H1 (cell line): ENCODE results near the gene NKG7. TPM values are rescaled to one million over a fixed set of nuclear protein-coding genes. Genes with fewer than 3 reads are reported as not detected.

Experiments
- CTCF ChIA-PET: fragments of 300-600 bp; sonication (Branson Sonifier 250); formaldehyde crosslinking; loops from one replicate; lab custom pipeline; 2021; ENCODE audit not compliant: partially characterized antibody; lab: Charles Lee
- POLR2A ChIA-PET: fragments of 300-600 bp; sonication (Branson Sonifier 250); formaldehyde crosslinking; loops from one replicate; lab custom pipeline; 2021; ENCODE audit warnings: inconsistent platforms; ENCODE audit not compliant: partially characterized antibody; lab: Charles Lee
- DNase-seq, 2 experiments: peaks; one replicate each; pipeline versions ENCODE4 v3.0.0 to v3.0.0-alpha.2; 2010 to 2022; ENCODE audit warnings: low spot score in 2 of 2, low read depth in 1 of 2, mixed read lengths in 1 of 2
- FAIRE-seq: peaks from 2 replicates; lab custom pipeline; 2011; peaks lifted over from hg19 to GRCh38; lab: Jason Lieb, UNC
- H2AFZ ChIP-seq: 2 replicates; pipeline ENCODE4 v1.8.1; 2012; ENCODE audit warnings: low read length, inconsistent platforms
- H2AK5ac ChIP-seq: 2 replicates; pipeline ENCODE4 v1.6.1; 2013; ENCODE audit warnings: low read depth, low read length
- H2BK120ac ChIP-seq: replicated peaks from 2 replicates; pipeline ENCODE3; 2013; ENCODE audit warnings: low read depth, low read length, inconsistent platforms
- H2BK12ac ChIP-seq: 2 replicates; pipeline ENCODE4 v1.6.1; 2013; ENCODE audit warnings: low read depth, low read length
- H2BK15ac ChIP-seq: 2 replicates; pipeline ENCODE4 v1.6.1; 2013; ENCODE audit warnings: low read length
- H2BK20ac ChIP-seq: 2 replicates; pipeline ENCODE4 v1.6.1; 2013; ENCODE audit warnings: low read length
- H2BK5ac ChIP-seq: 2 replicates; pipeline ENCODE4 v1.6.1; 2013; ENCODE audit warnings: low read depth, low read length
- H3K14ac ChIP-seq: 2 replicates; pipeline ENCODE4 v1.6.1; 2013; ENCODE audit warnings: inconsistent platforms; ENCODE audit not compliant: insufficient read length
- H3K18ac ChIP-seq: 2 replicates; pipeline ENCODE4 v1.6.1; 2013; ENCODE audit warnings: low read length; ENCODE audit errors: extremely low read depth
- H3K23ac ChIP-seq: 2 replicates; pipeline ENCODE4 v1.6.1; 2013; ENCODE audit warnings: inconsistent platforms; ENCODE audit not compliant: insufficient read length
- H3K23me2 ChIP-seq: 2 replicates; pipeline ENCODE4 v1.6.1; 2013; ENCODE audit warnings: low read depth, low read length
- H3K27ac ChIP-seq: 2 replicates; pipeline ENCODE4 v1.6.1; 2011; ENCODE audit warnings: low read depth, low read length, inconsistent platforms
- H3K27me3 ChIP-seq, 4 experiments: replicated peaks in 1 of 4; 1 replicate in 1 of 4; 2 replicates in 3 of 4; pipeline versions ENCODE4 v1.6.1 to v1.8.1; 2011 to 2013; ENCODE audit warnings: low read length in 3 of 4, mild to moderate bottlenecking in 3 of 4, inconsistent platforms in 2 of 4, mixed read lengths in 2 of 4, moderate library complexity in 1 of 4; ENCODE audit not compliant: control insufficient read depth in 3 of 4, insufficient read depth in 3 of 4; ENCODE audit errors: extremely low read depth in 1 of 4
- H3K36me3 ChIP-seq, 4 experiments: 2 replicates each; pipeline versions ENCODE4 v1.6.1 to v1.8.1; 2011 to 2013; ENCODE audit warnings: mild to moderate bottlenecking in 4 of 4, low read length in 3 of 4, moderate library complexity in 2 of 4, control low read depth in 1 of 4, inconsistent platforms in 1 of 4; ENCODE audit not compliant: insufficient read depth in 4 of 4, control insufficient read depth in 2 of 4
- H3K4ac ChIP-seq: replicated peaks from 2 replicates; pipeline ENCODE3; 2013; ENCODE audit warnings: low read length, low read depth, mixed read lengths, inconsistent platforms; ENCODE audit not compliant: insufficient read length
- H3K4me1 ChIP-seq, 4 experiments: replicated peaks in 1 of 4; 1 replicate in 1 of 4; 2 replicates in 3 of 4; pipeline versions ENCODE4 v1.6.1 to v1.8.1; 2011 to 2013; ENCODE audit warnings: low read length in 3 of 4, inconsistent platforms in 2 of 4, mixed read lengths in 1 of 4; ENCODE audit not compliant: insufficient read depth in 4 of 4, control insufficient read depth in 3 of 4
- H3K4me2 ChIP-seq, 2 experiments: 2 replicates each; pipeline versions ENCODE4 v1.6.1 to v1.8.1; 2011 to 2013; ENCODE audit warnings: low read depth in 2 of 2, low read length in 2 of 2, control low read depth in 1 of 2, inconsistent platforms in 1 of 2, mild to moderate bottlenecking in 1 of 2; ENCODE audit not compliant: insufficient read depth in 1 of 2
- H3K4me3 ChIP-seq, 4 experiments: fragments of 200-600, 300-600 bp in 1 of 4; sonication (generic), shearing (Covaris generic), sonication (Bioruptor Twin) in 1 of 4; 2 replicates each; pipeline versions ENCODE4 v1.5.1 to v1.8.1; 2011 to 2016; ENCODE audit warnings: low read length in 4 of 4, low read depth in 3 of 4, control low read depth in 2 of 4, inconsistent platforms in 2 of 4, mild to moderate bottlenecking in 2 of 4, mixed read lengths in 1 of 4, moderate library complexity in 1 of 4; ENCODE audit not compliant: insufficient read depth in 2 of 4; ENCODE audit errors: extremely low read depth in 1 of 4
- H3K56ac ChIP-seq: replicated peaks from 2 replicates; pipeline ENCODE3; 2013; ENCODE audit warnings: low read depth, mild to moderate bottlenecking, mixed read lengths, low read length, inconsistent platforms; ENCODE audit not compliant: insufficient read length
- H3K79me1 ChIP-seq: 2 replicates; pipeline ENCODE4 v1.6.1; 2013; ENCODE audit warnings: low read depth, low read length, control low read depth
- H3K79me2 ChIP-seq, 2 experiments: 2 replicates each; pipeline versions ENCODE4 v1.6.1 to v1.8.1; 2012 to 2013; ENCODE audit warnings: low read length in 2 of 2, mild to moderate bottlenecking in 2 of 2, inconsistent platforms in 1 of 2; ENCODE audit not compliant: insufficient read depth in 2 of 2, control insufficient read depth in 1 of 2
- H3K9ac ChIP-seq, 4 experiments: replicated peaks in 1 of 4; 1 replicate in 1 of 4; 2 replicates in 3 of 4; pipeline versions ENCODE4 v1.6.1 to v1.8.1; 2011 to 2013; ENCODE audit warnings: low read depth in 3 of 4, low read length in 3 of 4, control low read depth in 2 of 4, mild to moderate bottlenecking in 2 of 4, moderate library complexity in 2 of 4, inconsistent platforms in 1 of 4; ENCODE audit errors: extremely low read depth in 1 of 4
- H3K9me3 ChIP-seq, 2 experiments: 2 replicates each; pipeline versions ENCODE4 v1.6.1 to v1.8.1; 2012 to 2013; ENCODE audit warnings: mild to moderate bottlenecking in 2 of 2, moderate library complexity in 2 of 2, control low read depth in 1 of 2, inconsistent platforms in 1 of 2, low read depth in 1 of 2, low read length in 1 of 2, mixed read lengths in 1 of 2; ENCODE audit not compliant: insufficient read depth in 2 of 2
- H4K20me1 ChIP-seq, 2 experiments: replicated peaks in 1 of 2; 2 replicates each; pipeline versions ENCODE3 to v1.8.1; 2011 to 2013; ENCODE audit warnings: inconsistent platforms in 2 of 2, low read length in 2 of 2, mild to moderate bottlenecking in 1 of 2; ENCODE audit not compliant: insufficient read depth in 2 of 2, control insufficient read depth in 1 of 2
- H4K5ac ChIP-seq: 2 replicates; pipeline ENCODE4 v1.6.1; 2013; ENCODE audit warnings: low read length, low read depth, mixed read lengths, inconsistent platforms; ENCODE audit not compliant: insufficient read length
- H4K8ac ChIP-seq: 2 replicates; pipeline ENCODE4 v1.8.0; 2013; ENCODE audit warnings: mild to moderate bottlenecking, moderate library complexity, low read length, inconsistent platforms; ENCODE audit not compliant: insufficient read depth; ENCODE audit errors: extremely low read depth
- H4K91ac ChIP-seq: replicated peaks from 2 replicates; pipeline ENCODE3; 2013; ENCODE audit warnings: low read length, mixed read lengths, inconsistent platforms; ENCODE audit not compliant: insufficient read length
- BRCA1 ChIP-seq: IDR thresholded peaks from 2 replicates; pipeline ENCODE4 v1.6.1; 2012; ENCODE audit warnings: low read depth, low read length, improper control_type of control experiment
- CHD2 ChIP-seq: IDR thresholded peaks from 2 replicates; pipeline ENCODE4 v1.6.1; 2012; ENCODE audit warnings: low read length, improper control_type of control experiment
- CREB1 ChIP-seq: IDR thresholded peaks from 2 replicates; pipeline ENCODE4 v1.6.1; 2012; ENCODE audit warnings: inconsistent platforms
- JUND ChIP-seq: IDR thresholded peaks from 2 replicates; pipeline ENCODE4 v1.6.1; 2011; ENCODE audit warnings: mild to moderate bottlenecking, improper control_type of control experiment, low read length
- RNF2 ChIP-seq: fragments of 200-900, 300-1000 bp; sonication (generic); IDR thresholded peaks from 2 replicates; pipeline ENCODE4 v1.7.1; 2016; ENCODE audit warnings: borderline replicate concordance, low read depth, mild to moderate bottlenecking, antibody characterized with exemption, low read length; ENCODE audit not compliant: poor library complexity, severe bottlenecking; ENCODE audit errors: missing control alignments
- SP1 ChIP-seq: IDR thresholded peaks from 2 replicates; pipeline ENCODE4 v1.6.1; 2011; ENCODE audit warnings: low read depth, low read length
- SP4 ChIP-seq: IDR thresholded peaks from 2 replicates; pipeline ENCODE4 v1.6.1; 2012; ENCODE audit warnings: low read length, inconsistent platforms
- SRF ChIP-seq: IDR thresholded peaks from 2 replicates; pipeline ENCODE4 v1.6.1; 2011; ENCODE audit warnings: mild to moderate bottlenecking, low read depth, low read length, moderate library complexity
- SUZ12 ChIP-seq: fragments of 200-600 bp; sonication (generic); IDR thresholded peaks from 2 replicates; pipeline ENCODE4 v1.6.1; 2012; ENCODE audit warnings: mild to moderate bottlenecking, inconsistent platforms, low read length, moderate library complexity, mixed read lengths
- WGBS, 2 experiments: shearing (Covaris generic) in 1 of 2; methylation state at CpG; one replicate each; pipeline versions ENCODE4 v1.1.6 to v1.1.7; 2013 to 2015; ENCODE audit warnings: low lambda C conversion rate in 2 of 2, mixed read lengths in 2 of 2, inconsistent platforms in 1 of 2, low coverage in 1 of 2, missing lambda C conversion rate in 1 of 2; ENCODE audit not compliant: insufficient replicate concordance in 2 of 2, insufficient coverage in 1 of 2, insufficient read length in 1 of 2; ENCODE audit errors: extremely low coverage in 1 of 2, missing lambda C conversion rate in 1 of 2; 5-methylcytosine and 5-hydroxymethylcytosine counted together
- polyA plus RNA-seq, 7 experiments: library from polyadenylated mRNA; depleted of rRNA in 3 of 7; stranded (reverse) in 5 of 7; unstranded in 2 of 7; fragments of >200 nt in 5 of 7; fragments of 200-250 nt in 2 of 7; gene quantifications; 1 replicate in 5 of 7; 2 replicates in 1 of 7; 4 replicates in 1 of 7; pipeline versions ENCODE4 v1.2.1 to v1.2.3, GENCODE V29; 2011 to 2013; ENCODE audit warnings: missing spikeins in 2 of 7, mixed read lengths in 2 of 7
- total RNA-seq: library from RNA; stranded (reverse); fragmentation: NEBNext Ultra II Directional; extraction: Animal tissue kit (Norgen Biotek cat#: 25700); gene quantifications from 2 replicates; pipeline ENCODE4 v1.2.1, GENCODE V29; 2021
- TF ChIP-seq, protein P1 (sequence below), 3 experiments: IDR thresholded peaks; 1 replicate in 2 of 3; 2 replicates in 1 of 3; pipeline versions ENCODE4 v1.5.1 to v1.6.1; 2011; ENCODE audit warnings: low read length in 3 of 3, mild to moderate bottlenecking in 3 of 3, inconsistent platforms in 2 of 3, low read depth in 1 of 3, moderate library complexity in 1 of 3; ENCODE audit not compliant: insufficient read depth in 1 of 3; ENCODE audit errors: control extremely low read depth in 1 of 3

NKG7 gene
- total and polyA plus RNA-seq, 2 of the 8 experiments (the other 6 are each of a cell fraction or from before 2014, with no cell fraction given), result not detected

GRCh38 chr19:51386882-51387520 lies 14.5 kb upstream of the NKG7 start:
- Histone ChIP-seq H2BK15ac (no peak overlapping the region), H3K56ac (no peak overlapping the region), H3K4me2 (no peak overlapping the region), H4K91ac (no peak overlapping the region), H3K27me3 (no peaks in the 10 kb centered on the region), H2AK5ac (no peak overlapping the region), H2BK5ac (no peak overlapping the region), H3K79me1 (no peaks in the 10 kb centered on the region), H3K14ac (no peak overlapping the region), H3K18ac (no peak overlapping the region), H3K79me2 (no peaks in the 10 kb centered on the region), H2BK12ac (no peak overlapping the region), H3K36me3 (no peaks in the 10 kb centered on the region), H3K23me2 (0 out of 2 replicates have a peak, but pooled peaks cover 2% of the 10 kb centered on the region), H3K4ac (no peak overlapping the region), H2BK20ac (no peak overlapping the region), H3K4me1 (peaks cover 0 to 2% (median 0%) of the 10 kb centered on the region in 4 experiments; a peak in 4 of 7 replicates), H3K27ac (no peak overlapping the region), H3K4me3 (no peak overlapping the region), H2AFZ (no peak overlapping the region), H3K9ac (no peak overlapping the region), H4K5ac (no peak overlapping the region), H4K8ac (no peak overlapping the region), H2BK120ac (no peak overlapping the region), H3K9me3 (peaks cover 0 to 4% of the 10 kb centered on the region in 2 experiments; a peak in 1 of 4 replicates), H3K23ac (no peak overlapping the region), H4K20me1 (no peaks in the 10 kb centered on the region)
- 91% methylated on average over 14 of the region's 14 CpGs; no CpG with 5 or more reads in 1 of the 2 experiments for WGBS, 2 experiments
- CTCF ChIA-PET, result interaction anchor here (0.6 to 1.7 kb wide), 4 partner anchors 15 to 229 kb away, joined by 3 to 6 read pairs (median 4); partner anchors contain the start of gene CLDND2
- POLR2A ChIA-PET, result interaction anchor here (0.9 to 1.3 kb wide), 2 partner anchors 19 to 31 kb away, joined by 4 read pairs; no protein-coding TSS in a partner anchor
- FAIRE-seq, result no peak
- no peak for DNase-seq
- TF ChIP-seq, protein P1, sequence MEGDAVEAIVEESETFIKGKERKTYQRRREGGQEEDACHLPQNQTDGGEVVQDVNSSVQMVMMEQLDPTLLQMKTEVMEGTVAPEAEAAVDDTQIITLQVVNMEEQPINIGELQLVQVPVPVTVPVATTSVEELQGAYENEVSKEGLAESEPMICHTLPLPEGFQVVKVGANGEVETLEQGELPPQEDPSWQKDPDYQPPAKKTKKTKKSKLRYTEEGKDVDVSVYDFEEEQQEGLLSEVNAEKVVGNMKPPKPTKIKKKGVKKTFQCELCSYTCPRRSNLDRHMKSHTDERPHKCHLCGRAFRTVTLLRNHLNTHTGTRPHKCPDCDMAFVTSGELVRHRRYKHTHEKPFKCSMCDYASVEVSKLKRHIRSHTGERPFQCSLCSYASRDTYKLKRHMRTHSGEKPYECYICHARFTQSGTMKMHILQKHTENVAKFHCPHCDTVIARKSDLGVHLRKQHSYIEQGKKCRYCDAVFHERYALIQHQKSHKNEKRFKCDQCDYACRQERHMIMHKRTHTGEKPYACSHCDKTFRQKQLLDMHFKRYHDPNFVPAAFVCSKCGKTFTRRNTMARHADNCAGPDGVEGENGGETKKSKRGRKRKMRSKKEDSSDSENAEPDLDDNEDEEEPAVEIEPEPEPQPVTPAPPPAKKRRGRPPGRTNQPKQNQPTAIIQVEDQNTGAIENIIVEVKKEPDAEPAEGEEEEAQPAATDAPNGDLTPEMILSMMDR (IDR thresholded peaks at IDR 0.05; ENCODE audit: control extremely low read depth in 1 of 3, insufficient read depth in 1 of 3, low read depth in 1 of 3, low read length in 3 of 3), result no peak
- no peak for TF ChIP-seq SP4
- TF ChIP-seq CREB1, result no peak
- TF ChIP-seq SP1, result no peak
- TF ChIP-seq RNF2, result no peak
- TF ChIP-seq BRCA1, result no peak
- no peak for TF ChIP-seq SUZ12
- TF ChIP-seq JUND, result no peak
- no peak for TF ChIP-seq CHD2
- TF ChIP-seq SRF, result no peak
